KG1 (cell line): Measurements from ENCODE around the gene THOP1.
A peak's percentile ranks its signal among the peaks of the same experiment; 100 is the strongest.
"Not testable (repeated sequence)": the region's sequence is repeated elsewhere in the genome, so short reads cannot be mapped to it uniquely, and the experiment has no call there.

Experiments used
- DNase-seq: peaks from one replicate; lab custom pipeline; 2025; lab: John Stamatoyannopoulos, UW

The THOP1 gene

GRCh38 chr19:2782936-2783780 lies 2.1 kb upstream of the THOP1 start, which contains the start of gene SGTA:
TSS of gene SGTA (minus strand) at chr19:2783273. CDS start at chr19:2769068, 14,205 bp downstream.
- DNase-seq, result peak; percentile 96

GRCh38 chr19:2783781-2784145 lies 1.5 kb upstream of the THOP1 start:
- DNase-seq, result no peak

GRCh38 chr19:2787115-2787514 lies 1.8 kb downstream of the THOP1 start:
- DNase-seq, result no peak

GRCh38 chr19:2788237-2788636 lies 2.9 kb downstream of the THOP1 start:
- DNase-seq, result no peak

GRCh38 chr19:2790194-2790556 lies 4.9 kb downstream of the THOP1 start:
- DNase-seq, result no peak

GRCh38 chr19:2790557-2791271 lies 5.4 kb downstream of the THOP1 start:
- no peak for DNase-seq

- DNase-seq, result no peak
Observed at GRCh38 chr19:2791440-2791839, 6.1 kb downstream of the THOP1 start.

GRCh38 chr19:2791876-2792275 lies 6.6 kb downstream of the THOP1 start:
- no peak for DNase-seq

GRCh38 chr19:2792666-2793065 lies 7.4 kb downstream of the THOP1 start:
- DNase-seq, result not testable (repeated sequence)

GRCh38 chr19:2793126-2793525 lies 7.8 kb downstream of the THOP1 start:
- no peak for DNase-seq

GRCh38 chr19:2793577-2793976 lies 8.3 kb downstream of the THOP1 start:
- DNase-seq, result no peak

- no peak for DNase-seq
Observed at GRCh38 chr19:2795827-2796658, 10.7 kb downstream of the THOP1 start.

- DNase-seq, result no peak
Observed at GRCh38 chr19:2796659-2797266, 11.5 kb downstream of the THOP1 start.

- DNase-seq, result no peak
Observed at GRCh38 chr19:2797280-2797679, 12.0 kb downstream of the THOP1 start.

- DNase-seq, result no peak
Observed at GRCh38 chr19:2798158-2798685, 12.9 kb downstream of the THOP1 start.

GRCh38 chr19:2798733-2799132 lies 13.4 kb downstream of the THOP1 start:
- no peak for DNase-seq

GRCh38 chr19:2799273-2800020 lies 14.1 kb downstream of the THOP1 start:
- no peak for DNase-seq

- DNase-seq, result no peak
Observed at GRCh38 chr19:2800506-2800905, 15.2 kb downstream of the THOP1 start.

- no peak for DNase-seq
Observed at GRCh38 chr19:2802826-2803225, 17.5 kb downstream of the THOP1 start.

GRCh38 chr19:2803486-2804155 lies 18.3 kb downstream of the THOP1 start:
- no peak for DNase-seq
